ENCODE measurements around the gene GTPBP3. TPM values are rescaled to one million over a fixed set of nuclear protein-coding genes. Genes with fewer than 3 reads are reported as not detected.
A peak's percentile ranks its signal among the peaks of the same experiment; 100 is the strongest.

Gene GTPBP3
- total and polyA plus RNA-seq, 2 of the 13 experiments (the other 11 are each of a cell fraction or from before 2014, with no cell fraction given), result 17.5 to 30.0 TPM

GRCh38 chr19:17385878-17386611 lies 48.7 kb downstream of the GTPBP3 start:
- WGBS (ENCODE audit: low lambda C conversion rate), result 48% methylated on average over 7 of the region's 20 CpGs
- in situ Hi-C loops (cut with HindIII; ENCODE audit: extremely low pct_ligation_motif_present, low pct_unique_long_range_greater_than_20kb) (loop anchor here (5.0 kb wide), 1 partner anchor 39 kb away; no protein-coding TSS in a partner anchor), intact Hi-C loops (cut with micrococcal nuclease; ENCODE audit: unreplicated experiment) (loop anchor here (1.0 to 5.0 kb wide), 2 partner anchors 40 to 319 kb away; no protein-coding TSS in a partner anchor)
- Histone ChIP-seq H3K36me3 (replicated peaks in 1 of 2; ENCODE audit: control insufficient read depth in 1 of 2, insufficient read depth in 2 of 2, low read length in 2 of 2) (no peaks in the 10 kb centered on the region), H3K4me1 (ENCODE audit: insufficient read depth, low read length) (peaks cover 13% of the 10 kb centered on the region), H3K79me2 (ENCODE audit: insufficient read depth, low read length) (no peaks in the 10 kb centered on the region), H2AFZ (ENCODE audit: low read length) (no peak overlapping the region), H3K27me3 (ENCODE audit: control insufficient read depth in 1 of 2, insufficient read depth in 2 of 2, low read length in 2 of 2) (peaks cover 0 to 1% of the 10 kb centered on the region in 2 experiments; a peak in 1 of 5 replicates), H3K9me3 (ENCODE audit: low read length) (peaks cover 10% of the 10 kb centered on the region), H3K9ac (ENCODE audit: insufficient read depth, low read depth, low read length) (no peak overlapping the region), H3K4me3 (replicated peaks in 1 of 3; ENCODE audit: insufficient read depth in 1 of 3, low read depth in 2 of 3, low read length in 3 of 3) (no peak overlapping the region), H3K27ac (ENCODE audit: extremely low read length, insufficient read depth, low read length) (no peak overlapping the region), H4K20me1 (ENCODE audit: insufficient read depth, low read length) (no peaks in the 10 kb centered on the region), H3K4me2 (ENCODE audit: low read depth, low read length) (no peak overlapping the region)
- peak; percentile 68 for ATAC-seq
- no peak for FAIRE-seq
- ChIA-PET CTCF (ENCODE audit: low intra/inter-chr PET ratio, low total read pairs) (interaction anchor here (5.5 kb wide), 1 partner anchor 39 kb away, joined by 49 read pairs; no protein-coding TSS in a partner anchor), POLR2A (interaction anchor here (1.0 kb wide), 1 partner anchor 20 kb away, joined by 6 read pairs; the partner anchor contains the start of gene BST2)
- DNase-seq (ENCODE audit: low spot score), result peak; percentile 41
- BruUV-seq (replicated peaks), result no TSS peak
- TF ChIP-seq SALL1 (CRISPR knock-in tag; IDR thresholded peaks at IDR 0.05), result 0 out of 2 replicates have a peak, but pooled peaks have one; percentile 10
- no peak for TF ChIP-seq ZNF550 (CRISPR knock-in tag; IDR thresholded peaks at IDR 0.05; ENCODE audit: borderline replicate concordance)
- TF ChIP-seq HES4 (CRISPR knock-in tag; IDR thresholded peaks at IDR 0.05; ENCODE audit: borderline replicate concordance), result no peak
- no peak for TF ChIP-seq CERS6 (CRISPR knock-in tag; IDR thresholded peaks at IDR 0.05)
- no peak for TF ChIP-seq FOXP4 (CRISPR knock-in tag; IDR thresholded peaks at IDR 0.05)
- TF ChIP-seq ZNF276 (CRISPR knock-in tag; IDR thresholded peaks at IDR 0.05; ENCODE audit: low read depth), result no peak
- 0 out of 4 replicates have a peak, but pooled peaks of 1 of the 2 experiments have one; percentile 19 for TF ChIP-seq HMGXB4 (CRISPR knock-in tag; IDR thresholded peaks at IDR 0.05; ENCODE audit: borderline replicate concordance in 1 of 2, low read depth in 1 of 2)
- TF ChIP-seq PHF20 (CRISPR knock-in tag; IDR thresholded peaks at IDR 0.05), result no peak
- no peak for TF ChIP-seq ZSCAN20 (CRISPR knock-in tag; IDR thresholded peaks at IDR 0.05; ENCODE audit: borderline replicate concordance)
- no peak for TF ChIP-seq DNMT1 (CRISPR knock-in tag; IDR thresholded peaks at IDR 0.05)
- 0 out of 2 replicates have a peak, but pooled peaks have one; percentile 10 for TF ChIP-seq ZNF121 (CRISPR knock-in tag; IDR thresholded peaks at IDR 0.05)
- TF ChIP-seq KDM2A (CRISPR knock-in tag; IDR thresholded peaks at IDR 0.05; ENCODE audit: borderline replicate concordance, low read depth), result 0 out of 2 replicates have a peak, but pooled peaks have one; percentile 37
- TF ChIP-seq ZNF614 (CRISPR knock-in tag; IDR thresholded peaks at IDR 0.05; ENCODE audit: borderline replicate concordance), result no peak
